H1 (cell line): ENCODE results near the gene ACSL3. TPM values are rescaled to one million over a fixed set of nuclear protein-coding genes. Genes with fewer than 3 reads are reported as not detected.

ENCODE experiments used
- JUND ChIP-seq: IDR thresholded peaks from 2 replicates; pipeline ENCODE4 v1.6.1; 2011; ENCODE audit warnings: mild to moderate bottlenecking, improper control_type of control experiment, low read length
- MAX ChIP-seq: IDR thresholded peaks from 2 replicates; pipeline ENCODE4 v1.6.1; 2012; ENCODE audit warnings: inconsistent platforms
- SUZ12 ChIP-seq: fragments of 200-600 bp; sonication (generic); IDR thresholded peaks from 2 replicates; pipeline ENCODE4 v1.6.1; 2012; ENCODE audit warnings: mild to moderate bottlenecking, inconsistent platforms, low read length, moderate library complexity, mixed read lengths
- YY1 ChIP-seq: IDR thresholded peaks from 2 replicates; pipeline ENCODE4 v1.6.1; 2011; ENCODE audit warnings: low read depth, mild to moderate bottlenecking, low read length
- polyA plus RNA-seq, 7 experiments: library from polyadenylated mRNA; depleted of rRNA in 3 of 7; stranded (reverse) in 5 of 7; unstranded in 2 of 7; fragments of >200 nt in 5 of 7; fragments of 200-250 nt in 2 of 7; gene quantifications; 1 replicate in 5 of 7; 2 replicates in 1 of 7; 4 replicates in 1 of 7; pipeline versions ENCODE4 v1.2.1 to v1.2.3, GENCODE V29; 2011 to 2013; ENCODE audit warnings: missing spikeins in 2 of 7, mixed read lengths in 2 of 7
- total RNA-seq: library from RNA; stranded (reverse); fragmentation: NEBNext Ultra II Directional; extraction: Animal tissue kit (Norgen Biotek cat#: 25700); gene quantifications from 2 replicates; pipeline ENCODE4 v1.2.1, GENCODE V29; 2021

Gene ACSL3
- total and polyA plus RNA-seq, 2 of the 8 experiments (the other 6 are each of a cell fraction or from before 2014, with no cell fraction given), result 37.5 to 98.1 TPM

DNA sequence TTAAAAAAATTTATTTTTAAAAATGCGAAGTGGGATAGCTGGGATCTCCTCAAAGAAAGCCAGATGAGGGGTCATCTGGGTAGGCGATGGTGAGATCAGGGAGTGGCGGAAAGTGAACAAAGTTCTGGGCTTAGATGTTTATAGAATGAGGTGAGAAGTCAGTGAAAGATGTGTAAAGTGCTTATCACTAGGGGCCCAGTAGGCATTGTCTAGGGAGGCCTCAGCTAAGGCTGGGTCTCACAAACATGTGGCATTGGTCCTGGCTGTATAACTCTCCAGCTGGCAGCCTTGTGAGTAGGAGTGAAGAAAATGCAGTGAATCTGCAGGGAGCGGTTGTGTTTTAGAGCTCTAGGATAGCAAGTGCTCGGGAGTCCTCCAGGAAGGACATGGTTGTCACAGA, 10.5 kb downstream of the ACSL3 start (continued):
- TF ChIP-seq JUND (no peak), YY1 (no peak), SUZ12 (no peak), MAX (no peak)
